Glutamatergic neuron (in vitro differentiated cells): ENCODE measurements around the gene NHERF1. TPM values are rescaled to one million over a fixed set of nuclear protein-coding genes. Genes with fewer than 3 reads are reported as not detected.

ENCODE experiments used
- DNase-seq: peaks from one replicate; pipeline ENCODE4 v3.0.0; 2022
- H3K27ac Mint-ChIP-seq: one replicate; pipeline ENCODE4 v1.8.0; 2020; ENCODE audit warnings: mild to moderate bottlenecking, mixed read lengths, inconsistent platforms; ENCODE audit not compliant: unreplicated experiment
- H3K27me3 Mint-ChIP-seq: one replicate; pipeline ENCODE4 v1.8.0; 2020; ENCODE audit warnings: mild to moderate bottlenecking, moderate library complexity, mixed read lengths, inconsistent platforms; ENCODE audit not compliant: unreplicated experiment
- H3K36me3 Mint-ChIP-seq: one replicate; pipeline ENCODE4 v1.8.0; 2020; ENCODE audit warnings: mild to moderate bottlenecking, mixed read lengths, inconsistent platforms; ENCODE audit not compliant: unreplicated experiment
- H3K4me1 Mint-ChIP-seq: one replicate; pipeline ENCODE4 v1.8.0; 2020; ENCODE audit warnings: mild to moderate bottlenecking, low read depth, mixed read lengths, inconsistent platforms; ENCODE audit not compliant: unreplicated experiment
- H3K4me3 Mint-ChIP-seq: one replicate; pipeline ENCODE4 v1.8.0; 2020; ENCODE audit warnings: mild to moderate bottlenecking, mixed read lengths, inconsistent platforms; ENCODE audit not compliant: unreplicated experiment
- H3K9me3 Mint-ChIP-seq: one replicate; pipeline ENCODE4 v1.8.0; 2020; ENCODE audit warnings: mild to moderate bottlenecking, moderate library complexity, mixed read lengths, inconsistent platforms; ENCODE audit not compliant: unreplicated experiment
- CTCF ChIP-seq: fragments of 200-600 bp; sonication (generic); IDR thresholded peaks from one replicate; pipeline ENCODE4 v1.5.0; 2021; ENCODE audit not compliant: partially characterized antibody, unreplicated experiment
- total RNA-seq: library from RNA; stranded (reverse); fragmentation: NEBNext Ultra II Directional; extraction: Animal tissue kit (Norgen Biotek cat#: 25700); gene quantifications from one replicate; pipeline ENCODE4 v1.2.1, GENCODE V29; 2021; ENCODE audit not compliant: unreplicated experiment

NHERF1 gene
- total RNA-seq, 1 donor from 2014 or later = 26.9 TPM

GRCh38 chr17:74749279-74750038 lies 1.0 kb downstream of the NHERF1 start:
- peaks cover 8% of the 10 kb centered on the region for H3K9me3 Mint-ChIP-seq
- H3K4me1 Mint-ChIP-seq = peaks cover 7% of the 10 kb centered on the region
- TF ChIP-seq CTCF = no peak
- H3K27me3 Mint-ChIP-seq = peaks cover 3% of the 10 kb centered on the region
- H3K27ac Mint-ChIP-seq = peak overlapping the region; percentile 36
- H3K4me3 Mint-ChIP-seq = peak overlapping the region; percentile 87
- DNase-seq = no peak
- no peaks in the 10 kb centered on the region for H3K36me3 Mint-ChIP-seq

GRCh38 chr17:74750039-74750326 lies 1.6 kb downstream of the NHERF1 start:
- no peak for TF ChIP-seq CTCF
- DNase-seq = no peak
- Mint-ChIP-seq H3K4me1 (peaks cover 7% of the 10 kb centered on the region), H3K27ac (peak overlapping the region; percentile 36), H3K9me3 (peaks cover 8% of the 10 kb centered on the region), H3K27me3 (peaks cover 3% of the 10 kb centered on the region), H3K36me3 (no peaks in the 10 kb centered on the region), H3K4me3 (peak overlapping the region; percentile 87)

GRCh38 chr17:74750327-74751069 lies 2.1 kb downstream of the NHERF1 start:
- peaks cover 7% of the 10 kb centered on the region for H3K4me1 Mint-ChIP-seq
- H3K4me3 Mint-ChIP-seq = peak overlapping the region; percentile 87
- H3K27ac Mint-ChIP-seq = no peak overlapping the region

GRCh38 chr17:74752415-74752814 lies 4.0 kb downstream of the NHERF1 start:
- H3K36me3 Mint-ChIP-seq = no peaks in the 10 kb centered on the region
- peaks cover 5% of the 10 kb centered on the region for H3K4me1 Mint-ChIP-seq
- TF ChIP-seq CTCF = no peak
- peaks cover 8% of the 10 kb centered on the region for H3K9me3 Mint-ChIP-seq
- peaks cover 3% of the 10 kb centered on the region for H3K27me3 Mint-ChIP-seq
- H3K4me3 Mint-ChIP-seq = no peak overlapping the region
- no peak for DNase-seq
- no peak overlapping the region for H3K27ac Mint-ChIP-seq

More at GRCh38 chr17:74750327-74751069, 2.1 kb downstream of the NHERF1 start:
- peaks cover 8% of the 10 kb centered on the region for H3K9me3 Mint-ChIP-seq
- DNase-seq = no peak
- no peak for TF ChIP-seq CTCF
- H3K27me3 Mint-ChIP-seq = peaks cover 3% of the 10 kb centered on the region
- no peaks in the 10 kb centered on the region for H3K36me3 Mint-ChIP-seq
